NCI-H146 treated with DMSO at 0.1 percent for 48 hours (cell line): ENCODE results near the gene SPATA9.
"Not testable (repeated sequence)": the region's sequence is repeated elsewhere in the genome, so short reads cannot be mapped to it uniquely, and the experiment has no call there.

ENCODE experiments used
- DNase-seq: peaks from one replicate; lab custom pipeline; 2025; ENCODE audit not compliant: unreplicated experiment; lab: John Stamatoyannopoulos, UW

SPATA9 gene

DNA sequence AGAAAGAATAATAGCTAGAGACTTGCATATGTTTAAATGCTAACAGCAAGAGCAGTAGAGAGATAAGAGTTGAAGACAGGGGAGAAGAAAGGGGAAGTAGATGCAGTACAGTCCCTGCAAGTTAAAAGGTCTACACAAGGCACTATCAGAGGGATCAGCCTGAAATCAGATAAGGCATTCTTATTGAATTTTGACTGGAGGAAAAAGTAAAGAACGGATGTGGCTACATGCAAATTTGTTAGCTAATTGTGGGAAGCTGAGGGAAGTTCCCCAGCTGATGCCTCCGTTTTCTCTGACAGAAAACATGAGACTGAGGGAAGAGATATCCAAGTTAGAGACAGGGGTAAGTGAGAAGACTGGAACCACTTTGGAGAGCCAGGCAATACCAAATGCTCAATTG, 35.4 kb upstream of the SPATA9 start:
- DNase-seq = no peak

DNA sequence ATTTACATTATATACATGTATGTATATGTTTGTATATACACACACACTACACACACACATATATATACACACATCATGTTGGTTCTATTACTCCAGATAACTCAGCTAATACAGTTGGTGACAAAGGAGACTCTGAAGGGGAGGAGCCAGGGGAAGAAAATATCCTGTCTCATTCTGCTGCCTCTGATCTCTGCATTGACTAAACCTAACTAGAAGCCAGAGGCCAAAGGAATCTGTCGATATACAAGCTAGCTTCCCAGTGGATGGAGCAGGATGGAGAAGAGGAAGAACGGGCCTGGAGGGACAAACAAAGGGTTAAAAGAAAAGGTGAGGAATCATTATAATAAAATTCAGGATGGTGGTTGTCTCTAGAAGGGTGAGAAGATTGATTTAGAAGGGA, 34.6 kb upstream of the SPATA9 start:
- DNase-seq = no peak

DNA sequence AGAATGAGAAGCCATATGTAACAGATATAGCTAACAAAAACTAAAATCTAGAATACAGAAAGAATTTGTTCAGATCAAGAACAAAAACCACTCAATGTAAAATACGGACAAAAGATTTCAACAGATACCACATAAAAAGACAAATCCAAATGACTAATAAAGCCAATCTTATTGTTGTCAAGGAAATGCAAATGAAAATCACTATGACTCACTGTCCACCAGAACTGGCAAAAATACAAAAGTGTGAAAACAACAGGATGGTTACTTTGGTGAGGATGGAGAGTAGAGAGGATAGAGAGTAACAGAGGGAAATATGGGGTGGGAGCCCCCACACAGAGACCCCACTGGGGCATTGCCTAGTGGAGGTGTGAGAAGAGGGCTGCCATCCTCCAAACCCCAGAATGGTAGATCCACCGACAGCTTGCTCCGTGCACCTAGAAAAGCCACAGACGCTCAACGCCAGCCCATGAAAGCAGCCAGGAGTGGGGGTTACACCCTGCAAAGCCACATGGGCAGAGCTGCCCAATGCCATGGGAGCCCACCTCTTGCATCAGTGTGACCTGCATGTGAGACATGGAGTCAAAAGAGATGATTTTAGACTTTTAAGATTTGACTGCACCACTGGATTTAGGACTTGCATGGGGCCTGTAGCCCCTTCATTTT, 33.1 kb upstream of the SPATA9 start:
- DNase-seq = no peak

DNA sequence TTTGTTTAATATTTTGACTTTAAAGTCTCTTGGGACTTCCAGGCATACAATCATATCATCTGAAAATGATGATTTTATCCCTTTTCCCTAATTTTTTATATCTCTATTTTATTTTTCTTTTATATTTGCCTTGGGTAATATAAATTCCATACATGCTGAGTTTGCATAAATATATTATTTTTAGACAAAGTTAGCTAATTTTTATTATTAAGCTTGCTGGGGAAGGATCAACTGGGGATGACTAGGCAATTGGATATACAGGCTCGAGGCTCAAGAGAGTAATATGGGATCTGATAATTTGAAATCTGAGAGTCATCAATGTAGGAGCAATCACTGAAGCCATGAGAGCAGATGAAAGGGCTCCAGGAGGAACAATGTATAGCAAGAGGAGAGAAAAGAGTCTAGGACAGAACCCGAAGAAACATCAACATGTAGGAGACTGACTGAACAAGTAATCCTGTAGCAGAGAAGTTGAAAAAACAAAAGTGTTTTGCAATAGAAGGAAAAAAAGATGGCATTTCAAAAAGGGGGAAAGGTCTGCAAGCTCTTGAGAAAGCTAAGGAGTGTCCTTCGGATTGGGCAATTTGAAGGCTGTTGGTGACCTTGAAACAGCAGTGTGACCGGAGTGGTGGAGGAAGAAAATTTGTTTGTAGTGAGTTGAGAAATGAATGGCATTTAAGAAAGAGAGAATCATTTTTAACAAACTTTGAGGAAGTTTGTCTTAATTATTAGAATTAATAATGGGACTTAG, 31.3 kb upstream of the SPATA9 start:
- DNase-seq = no peak

DNA sequence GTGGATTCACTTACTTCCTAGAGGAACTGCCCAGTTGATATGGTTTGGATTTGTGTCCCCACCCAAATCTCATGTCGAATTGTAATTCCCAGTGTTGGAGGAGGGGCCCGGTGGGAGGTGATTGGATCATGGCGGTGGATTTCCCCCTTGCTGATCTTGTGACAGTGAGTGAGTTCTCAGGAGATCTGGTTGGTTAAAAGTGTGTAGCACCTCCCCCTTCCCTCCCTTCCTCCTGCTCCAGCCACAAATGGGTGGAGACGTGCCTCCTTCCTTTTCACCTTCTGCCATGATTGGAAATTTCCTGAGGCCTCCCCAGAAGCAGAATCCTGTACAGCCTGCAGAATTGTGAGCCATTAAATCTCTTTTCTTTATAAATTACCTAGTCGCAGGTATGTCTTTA, 30.5 kb upstream of the SPATA9 start:
- DNase-seq = not testable (repeated sequence)

DNA sequence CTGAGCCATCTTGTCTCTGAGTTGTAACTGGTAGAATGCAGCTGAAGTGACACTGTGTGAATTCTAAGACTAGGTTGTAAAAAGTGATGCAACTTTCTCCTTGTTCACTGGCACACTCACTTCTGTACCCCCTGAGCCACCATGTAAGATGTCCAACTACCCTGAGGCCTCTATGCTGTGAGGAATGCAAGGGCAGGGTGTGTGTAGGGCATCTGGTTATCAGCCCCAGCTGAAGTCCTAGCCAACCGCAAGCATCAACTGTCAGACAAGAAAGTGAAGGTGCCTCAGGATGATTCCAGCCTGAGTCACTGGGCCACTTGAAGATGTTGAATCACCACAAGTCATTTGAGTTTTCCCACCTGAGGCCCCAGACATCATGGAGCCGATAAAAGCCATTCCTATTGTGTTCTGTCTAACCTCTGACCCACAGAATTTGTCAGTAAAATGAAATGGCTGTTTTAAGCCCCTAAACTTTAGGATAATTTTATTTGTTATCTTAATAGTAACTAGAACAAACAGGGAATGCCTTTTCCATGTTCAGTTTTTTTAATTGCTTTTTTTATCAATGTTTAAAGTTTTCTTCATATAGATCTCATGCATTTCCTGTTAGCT, 29.7 kb upstream of the SPATA9 start:
- no peak for DNase-seq

DNA sequence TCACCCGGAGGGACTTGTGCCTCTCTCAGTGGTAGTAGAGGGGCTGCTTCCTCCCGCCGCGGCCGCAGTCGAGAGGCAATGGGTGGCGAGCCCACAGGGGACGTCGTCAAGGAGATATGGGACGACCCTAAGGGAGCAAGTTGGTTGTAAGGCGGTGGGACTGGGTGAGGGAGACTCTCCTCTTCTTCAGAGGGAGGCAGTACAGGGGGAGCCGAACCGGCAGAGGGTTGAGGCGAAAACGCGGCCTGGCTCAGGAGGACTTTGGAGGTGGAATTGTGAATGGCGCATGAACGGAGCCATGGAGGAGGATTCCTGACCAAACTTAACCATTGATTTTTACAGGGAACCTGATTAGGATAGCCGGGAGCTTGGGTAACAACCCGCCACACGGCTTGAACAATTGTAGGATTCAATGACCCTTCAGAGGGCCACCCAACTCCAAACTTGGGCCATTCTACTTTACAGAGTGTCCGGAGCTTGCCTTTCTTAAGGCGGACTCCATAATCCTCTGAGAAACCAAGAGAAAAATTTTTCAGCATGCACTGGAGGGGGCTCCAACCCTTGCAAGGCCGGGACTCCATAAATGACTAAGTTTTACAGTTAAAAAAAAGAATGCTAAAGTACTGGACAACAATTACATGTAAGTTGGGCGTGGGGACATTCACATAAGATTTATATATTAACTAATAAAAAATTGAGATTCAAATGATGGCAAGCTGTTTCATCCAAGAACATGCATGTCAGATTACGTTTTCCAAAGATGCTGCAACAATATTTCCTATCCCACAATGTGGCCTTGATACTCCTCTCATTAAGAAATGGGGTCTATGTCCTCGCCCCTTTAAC, 28.9 kb upstream of the SPATA9 start:
- DNase-seq = no peak

DNA sequence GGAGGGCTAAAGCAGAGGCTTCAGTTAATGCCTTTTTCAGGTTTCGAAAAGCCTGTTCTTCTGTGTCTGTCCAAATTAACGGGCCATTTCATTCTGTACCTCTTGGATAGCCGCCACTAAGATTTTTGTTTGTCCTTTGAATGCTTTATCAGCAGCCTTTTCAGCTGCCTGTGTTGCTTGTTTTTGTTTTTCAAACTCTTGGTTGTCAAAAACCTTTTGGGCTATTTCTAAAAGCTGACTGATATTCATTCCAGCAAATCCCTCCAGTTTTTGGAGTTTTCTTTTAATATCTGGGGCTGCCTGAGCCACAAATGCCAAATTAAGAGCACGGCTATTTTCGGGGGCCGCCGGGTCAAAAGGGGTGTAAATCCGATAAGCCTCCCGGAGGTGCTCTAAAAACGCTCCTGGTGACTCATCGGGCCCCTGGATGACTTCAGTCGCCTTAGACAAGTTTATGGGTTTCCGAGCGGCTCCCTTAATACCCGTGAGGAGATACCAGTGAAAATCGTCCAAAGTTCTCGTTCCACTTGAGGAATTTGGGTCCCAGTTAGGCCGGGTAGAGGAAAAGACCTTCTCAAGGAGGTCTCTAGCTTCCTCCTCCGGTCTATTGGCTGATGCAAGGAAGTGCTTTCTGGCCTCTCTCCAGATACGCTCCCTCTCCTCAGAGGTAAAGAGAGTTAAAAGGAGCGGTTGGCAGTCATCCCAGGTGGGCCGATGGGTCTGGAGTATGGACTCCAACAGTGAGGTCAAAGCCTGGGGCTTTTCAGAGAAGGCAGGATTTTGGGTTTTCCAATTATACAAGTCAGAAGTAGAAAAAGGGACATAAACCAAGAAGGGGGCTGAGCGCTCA, 28.1 kb upstream of the SPATA9 start:
- DNase-seq = not testable (repeated sequence)

DNA sequence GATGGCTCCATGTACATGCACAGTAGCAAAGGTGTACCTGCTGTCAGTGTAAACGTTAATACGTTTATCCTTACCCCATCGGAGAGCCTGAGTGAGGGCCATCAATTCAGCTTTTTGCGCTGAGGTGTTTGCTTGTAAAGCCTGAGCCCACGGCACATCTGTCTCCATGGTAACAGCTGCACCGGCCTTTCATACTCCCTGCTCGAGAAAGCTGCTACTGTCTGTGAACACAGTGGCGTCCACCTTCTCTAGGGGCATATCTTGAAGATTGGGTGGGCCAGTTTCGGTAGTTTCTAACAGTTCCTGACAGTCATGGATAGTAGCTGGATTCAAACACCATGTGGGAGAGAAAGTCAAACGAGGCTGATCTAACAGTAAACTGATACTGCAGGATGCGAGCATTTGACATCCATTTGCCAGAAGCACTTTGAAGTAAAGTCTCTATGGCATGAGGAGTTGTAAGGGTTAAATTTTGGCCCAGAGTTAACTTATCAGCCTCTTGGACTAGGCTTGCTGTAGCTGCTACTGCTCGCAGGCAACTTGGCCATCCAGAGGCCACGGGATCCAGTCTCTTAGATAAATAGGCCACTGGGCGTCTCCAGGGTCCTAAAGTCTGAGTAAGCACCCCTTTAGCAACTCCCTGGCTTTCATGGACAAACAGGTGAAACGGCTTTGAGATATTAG, 27.3 kb upstream of the SPATA9 start:
- DNase-seq = no peak

DNA sequence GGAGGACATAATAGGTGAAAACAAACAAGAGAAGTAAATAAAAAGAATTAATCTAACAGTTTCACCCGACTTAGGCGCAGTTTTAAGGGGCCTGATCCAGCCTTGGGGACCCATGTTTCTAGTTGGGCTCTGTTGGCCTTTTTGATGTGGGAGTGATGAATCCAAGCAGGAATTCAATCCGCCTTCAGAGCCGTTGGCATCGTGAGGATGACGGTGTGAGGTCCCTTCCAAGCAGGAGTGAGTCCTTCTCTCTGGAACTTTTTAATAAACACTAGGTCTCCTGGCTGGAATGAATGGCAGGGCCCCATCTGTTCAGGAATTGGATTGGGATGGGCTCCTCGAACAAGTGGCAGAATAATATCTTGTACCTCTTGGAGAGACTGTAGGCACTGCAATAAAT, 26.1 kb upstream of the SPATA9 start:
- DNase-seq = no peak

DNA sequence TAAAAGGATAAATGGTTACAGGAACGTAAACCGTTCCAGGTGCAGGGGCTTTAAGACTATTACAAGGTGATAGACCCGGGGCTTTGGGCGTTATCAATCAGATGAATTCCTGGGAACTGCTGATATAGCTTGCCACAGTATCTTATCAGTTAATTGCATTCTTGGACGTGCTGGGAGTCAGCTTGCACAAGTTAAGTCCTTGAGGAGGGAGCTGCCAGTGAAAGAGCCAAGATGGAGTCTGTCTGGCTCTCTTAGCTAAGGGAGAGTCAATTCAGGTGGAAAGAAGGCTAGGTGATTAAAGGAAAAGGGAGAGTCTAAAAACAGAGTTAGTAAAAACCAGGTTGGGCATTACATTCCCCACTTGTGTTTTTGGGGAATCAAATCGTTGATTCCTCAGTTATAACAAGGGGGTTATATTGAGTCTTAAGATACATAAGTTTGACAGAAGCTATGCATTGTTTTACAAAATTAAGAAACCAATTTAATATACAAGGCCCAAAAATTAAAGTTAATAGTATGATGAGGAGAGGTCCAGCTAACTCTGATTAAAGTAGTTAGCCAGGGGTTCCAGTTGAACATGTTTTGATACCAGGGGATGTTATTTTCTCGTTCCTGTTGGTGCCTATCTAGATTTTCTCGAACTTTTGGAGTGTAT, 24.9 kb upstream of the SPATA9 start:
- not testable (repeated sequence) for DNase-seq

DNA sequence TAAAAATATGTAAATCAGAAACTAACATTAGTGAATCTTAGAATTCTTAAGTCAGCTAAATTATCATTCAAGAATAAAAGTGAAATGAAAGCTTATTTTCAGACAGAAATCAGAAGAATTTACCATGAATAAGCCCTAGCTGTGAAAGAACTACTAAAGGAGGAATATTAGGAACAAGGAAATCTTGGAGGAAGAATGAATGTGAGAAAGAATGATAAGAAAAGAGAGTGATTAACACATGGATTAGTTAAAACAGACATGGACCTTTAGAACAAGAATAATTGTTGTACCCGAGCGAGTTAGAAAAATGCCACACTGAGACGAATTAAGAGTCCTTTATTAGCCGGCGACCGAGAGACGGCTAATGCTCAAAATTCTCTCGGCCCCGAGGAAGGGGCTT, 24.3 kb upstream of the SPATA9 start:
- DNase-seq = no peak

DNA sequence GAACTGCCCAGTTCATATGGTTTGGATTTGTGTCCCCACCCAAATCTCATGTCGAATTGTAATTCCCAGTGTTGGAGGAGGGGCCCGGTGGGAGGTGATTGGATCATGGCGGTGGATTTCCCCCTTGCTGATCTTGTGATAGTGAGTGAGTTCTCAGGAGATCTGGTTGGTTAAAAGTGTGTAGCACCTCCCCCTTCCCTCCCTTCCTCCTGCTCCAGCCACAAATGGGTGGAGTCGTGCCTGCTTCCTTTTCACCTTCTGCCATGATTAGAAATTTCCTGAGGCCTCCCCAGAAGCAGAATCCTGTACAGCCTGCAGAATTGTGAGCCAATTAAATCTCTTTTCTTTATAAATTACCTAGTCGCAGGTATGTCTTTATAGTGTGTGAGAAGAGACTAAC, 23.4 kb upstream of the SPATA9 start:
- DNase-seq = not testable (repeated sequence)

DNA sequence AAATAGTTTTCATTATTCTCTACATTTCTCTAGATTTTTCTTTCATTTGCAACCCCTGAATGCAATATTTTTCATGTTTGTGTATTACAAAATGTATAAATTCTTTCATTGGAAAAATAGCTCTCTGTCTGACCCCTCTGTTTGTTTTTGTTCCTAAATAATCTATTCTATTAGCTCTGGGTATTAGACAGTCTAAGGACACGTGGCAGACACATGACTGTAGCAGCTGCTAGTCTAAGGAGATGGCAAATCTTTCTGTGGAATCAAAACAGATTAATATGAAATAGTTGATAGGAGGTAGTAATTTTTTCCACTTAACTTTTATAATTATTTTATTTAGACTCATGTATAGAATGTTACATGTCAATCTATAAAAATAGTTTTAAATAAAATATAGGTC, 21.4 kb upstream of the SPATA9 start:
- no peak for DNase-seq

DNA sequence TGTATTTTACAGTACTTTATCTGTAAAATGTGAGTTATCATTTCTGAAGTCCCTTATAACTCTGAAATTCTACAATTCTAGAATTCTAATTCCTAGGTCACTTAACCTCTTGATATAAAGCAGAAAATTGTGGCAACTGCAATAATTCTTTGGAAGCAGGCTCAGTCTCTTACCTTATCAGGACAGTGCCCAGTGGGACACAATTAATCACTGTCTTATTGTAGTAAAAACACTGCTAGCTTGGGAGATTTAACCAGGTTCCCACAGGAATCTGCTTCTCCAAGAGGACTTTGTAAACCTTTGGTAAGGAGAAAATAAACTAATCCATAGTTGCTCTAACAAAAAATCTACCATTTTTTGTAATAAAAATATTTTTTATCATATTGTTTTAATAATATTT, 18.3 kb upstream of the SPATA9 start:
- DNase-seq = no peak

DNA sequence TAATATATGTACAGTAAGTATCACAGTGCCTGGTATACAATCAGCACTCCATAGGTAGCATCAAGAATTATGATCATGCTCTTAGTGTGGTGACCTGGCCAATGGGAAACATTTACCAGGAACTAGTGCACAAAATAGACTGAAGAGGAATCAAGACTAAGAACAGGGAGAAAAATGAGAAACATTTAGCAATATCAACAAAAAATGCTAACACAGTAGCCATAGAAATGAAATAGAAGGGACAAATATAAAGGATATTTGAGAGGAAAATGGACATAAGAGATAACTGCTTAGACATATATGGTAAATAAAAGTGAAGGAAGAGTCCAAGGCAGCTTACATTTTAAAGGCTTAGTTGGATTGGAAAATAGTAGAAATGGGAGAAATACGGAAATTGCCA, 16.5 kb upstream of the SPATA9 start:
- DNase-seq = no peak

DNA sequence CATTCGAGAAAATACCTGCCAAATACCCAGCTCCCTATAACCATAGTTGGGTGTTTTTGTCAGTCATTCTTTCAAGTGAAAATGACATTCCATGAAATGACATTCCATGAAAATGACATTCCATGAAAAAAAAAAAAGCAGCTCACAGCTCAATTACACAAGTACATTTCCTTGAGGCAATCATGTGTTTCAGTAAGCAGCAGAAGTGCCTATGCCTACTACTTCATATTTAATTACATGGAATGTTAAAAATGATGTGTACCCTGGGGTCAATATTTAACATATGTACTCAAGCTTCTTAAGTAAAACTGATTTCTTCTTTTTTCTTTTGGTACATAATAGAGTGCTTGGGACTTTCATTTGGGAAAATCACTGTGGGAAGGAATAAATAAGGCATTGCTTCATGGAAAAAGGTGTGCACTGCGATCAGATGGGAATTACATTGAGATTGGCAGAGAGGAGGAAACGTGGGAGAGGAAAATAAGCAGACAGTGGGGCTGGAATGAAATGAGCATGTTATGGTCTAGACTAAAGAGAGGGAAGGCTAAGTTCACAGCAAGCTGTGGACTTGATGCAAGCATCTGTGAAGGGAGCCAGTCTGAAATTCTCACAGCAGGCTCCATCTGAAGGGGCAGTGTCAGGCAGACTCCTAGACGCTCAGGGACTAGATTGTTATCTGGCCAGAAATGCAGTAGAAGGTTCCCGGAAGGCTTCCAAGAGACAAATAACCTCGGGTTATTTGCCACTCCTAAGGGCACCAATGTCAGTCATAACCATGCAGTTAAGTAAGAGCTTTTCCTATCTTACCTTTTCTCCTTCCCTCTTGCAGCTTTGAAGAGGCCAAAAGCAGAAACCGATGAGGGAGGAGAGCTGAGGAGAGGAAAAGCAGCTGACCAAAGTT, 15.2 kb upstream of the SPATA9 start:
- DNase-seq = no peak

DNA sequence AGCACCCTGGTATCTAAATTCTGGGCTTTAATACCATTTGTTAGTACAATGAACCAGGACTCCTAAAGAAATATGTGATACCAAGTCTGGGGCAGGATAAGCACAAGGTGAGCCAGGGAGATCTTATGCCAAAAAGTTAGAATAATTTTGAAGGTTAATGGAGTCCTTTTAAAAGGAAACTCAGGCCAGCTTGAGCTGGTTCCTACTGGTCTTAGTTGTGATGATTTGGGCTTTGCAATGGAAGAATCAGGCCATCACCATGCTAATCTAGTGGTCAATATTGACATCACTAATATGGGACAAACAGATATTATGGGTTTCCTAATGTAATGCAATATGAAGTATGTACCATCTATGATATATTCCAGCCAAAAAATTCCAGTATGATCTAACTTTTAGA, 7.5 kb upstream of the SPATA9 start:
- no peak for DNase-seq

DNA sequence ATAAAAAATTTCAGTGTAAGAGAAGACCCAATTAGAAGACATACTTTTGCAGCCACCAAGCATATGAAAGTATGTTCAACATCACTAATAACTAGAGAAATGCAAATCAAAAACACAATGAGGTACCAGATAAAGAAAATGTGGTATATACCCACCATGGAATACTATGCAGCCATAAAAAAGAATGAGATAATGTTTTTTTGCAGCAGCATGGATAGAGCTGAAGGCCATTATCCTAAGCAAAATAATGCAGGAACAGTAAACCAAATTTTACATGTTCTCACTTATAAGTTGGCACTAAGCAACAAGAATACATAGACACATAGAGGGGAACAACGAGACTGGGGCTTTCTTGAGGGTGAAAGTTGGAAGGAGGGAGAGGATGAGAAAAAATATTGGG, 6.9 kb upstream of the SPATA9 start:
- no peak for DNase-seq
